Thyroid gland (tissue), 4 donors: ENCODE measurements around the gene TMSB10.

Experiments
- POLR2A ChIP-seq, 2 donors: fragments of 450-650 bp; IDR thresholded peaks; one replicate each; pipeline ENCODE4 v1.6.1; 2017; ENCODE audit warnings: antibody characterized with exemption in 2 of 2, mild to moderate bottlenecking in 2 of 2, moderate library complexity in 1 of 2
- TF ChIP-seq, protein P1 (sequence below), 6 experiments: fragments of 200-600 bp in 3 of 6; fragments of 450-650 bp in 3 of 6; sonication (generic) in 3 of 6; IDR thresholded peaks; one replicate each; pipeline ENCODE4 v1.5.1; 2016 to 2019; ENCODE audit warnings: antibody characterized with exemption in 6 of 6, mild to moderate bottlenecking in 2 of 6, inconsistent platforms in 1 of 6, moderate library complexity in 1 of 6

DNA sequence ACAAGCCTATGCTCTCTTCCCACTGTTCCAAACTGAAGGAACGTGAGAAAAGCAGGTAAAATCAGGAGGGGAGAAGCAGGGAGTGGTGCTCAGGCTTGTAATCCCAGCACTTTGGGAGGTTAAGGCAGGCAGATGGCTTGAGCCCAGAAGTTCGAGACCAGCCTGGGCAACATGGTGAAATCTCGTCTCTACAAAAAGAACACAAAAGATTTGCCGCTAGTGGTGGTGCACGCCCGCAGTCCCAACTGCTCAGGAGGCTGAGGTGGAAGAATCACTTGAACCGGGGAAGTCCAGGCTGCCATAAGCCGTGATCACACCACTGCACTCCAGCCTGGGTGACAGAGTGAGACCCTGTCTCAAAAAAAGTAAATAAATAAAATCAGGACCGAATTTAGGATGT, 1.3 kb upstream of the TMSB10 start:
- TF ChIP-seq, protein P1, sequence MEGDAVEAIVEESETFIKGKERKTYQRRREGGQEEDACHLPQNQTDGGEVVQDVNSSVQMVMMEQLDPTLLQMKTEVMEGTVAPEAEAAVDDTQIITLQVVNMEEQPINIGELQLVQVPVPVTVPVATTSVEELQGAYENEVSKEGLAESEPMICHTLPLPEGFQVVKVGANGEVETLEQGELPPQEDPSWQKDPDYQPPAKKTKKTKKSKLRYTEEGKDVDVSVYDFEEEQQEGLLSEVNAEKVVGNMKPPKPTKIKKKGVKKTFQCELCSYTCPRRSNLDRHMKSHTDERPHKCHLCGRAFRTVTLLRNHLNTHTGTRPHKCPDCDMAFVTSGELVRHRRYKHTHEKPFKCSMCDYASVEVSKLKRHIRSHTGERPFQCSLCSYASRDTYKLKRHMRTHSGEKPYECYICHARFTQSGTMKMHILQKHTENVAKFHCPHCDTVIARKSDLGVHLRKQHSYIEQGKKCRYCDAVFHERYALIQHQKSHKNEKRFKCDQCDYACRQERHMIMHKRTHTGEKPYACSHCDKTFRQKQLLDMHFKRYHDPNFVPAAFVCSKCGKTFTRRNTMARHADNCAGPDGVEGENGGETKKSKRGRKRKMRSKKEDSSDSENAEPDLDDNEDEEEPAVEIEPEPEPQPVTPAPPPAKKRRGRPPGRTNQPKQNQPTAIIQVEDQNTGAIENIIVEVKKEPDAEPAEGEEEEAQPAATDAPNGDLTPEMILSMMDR (IDR thresholded peaks at IDR 0.05) = no peak
- no peak for TF ChIP-seq POLR2A (IDR thresholded peaks at IDR 0.05)
